ENCODE results near the gene TENM4.

DNA sequence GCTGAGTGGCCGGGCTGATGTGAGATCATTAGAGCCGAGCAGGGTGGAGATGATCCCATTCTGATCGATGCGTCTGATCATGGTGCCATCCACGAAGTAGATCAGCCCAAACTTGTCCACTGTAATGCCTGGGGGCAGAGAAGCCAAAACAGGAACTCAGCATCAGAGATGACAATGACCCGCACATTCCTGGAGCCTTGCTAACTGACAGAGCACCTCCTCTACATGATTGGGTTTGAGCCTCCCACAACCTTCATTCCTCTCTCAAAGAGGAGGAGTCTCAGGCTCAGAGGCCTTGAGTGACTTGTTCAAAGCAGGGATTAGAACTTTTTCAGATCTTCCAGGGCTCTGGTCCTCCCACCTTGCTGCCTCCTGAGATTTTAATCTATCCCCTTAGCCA, 732.4 kb downstream of the TENM4 start:
- no peak for TF ChIP-seq POLR2AphosphoS5 (IDR thresholded peaks at IDR 0.05; ENCODE audit: borderline replicate concordance, low read depth, low read length)
- TF ChIP-seq FOXP2 (optimal IDR thresholded peaks at IDR 0.05; ENCODE audit: control extremely low read depth, extremely low read length, insufficient read depth): no peak
- no peak for TF ChIP-seq EZH2 (IDR thresholded peaks at IDR 0.05)
